ENCODE data around the gene PTPRN2. TPM values are rescaled to one million over a fixed set of nuclear protein-coding genes. Genes with fewer than 3 reads are reported as not detected.

Gene PTPRN2
- total RNA-seq, 1 donor from 2014 or later = 15.4 TPM

- Mint-ChIP-seq H3K36me3 (no peaks in the 10 kb centered on the region), H3K9me3 (no peaks in the 10 kb centered on the region), H3K27me3 (peaks cover 4% of the 10 kb centered on the region), H3K4me3 (no peak overlapping the region), H3K4me1 (ENCODE audit: unreplicated experiment) (peaks cover 19% of the 10 kb centered on the region), H3K27ac (no peak overlapping the region)
- no peak for DNase-seq (ENCODE audit: extremely low spot score, unreplicated experiment)
- TF ChIP-seq, protein P1, sequence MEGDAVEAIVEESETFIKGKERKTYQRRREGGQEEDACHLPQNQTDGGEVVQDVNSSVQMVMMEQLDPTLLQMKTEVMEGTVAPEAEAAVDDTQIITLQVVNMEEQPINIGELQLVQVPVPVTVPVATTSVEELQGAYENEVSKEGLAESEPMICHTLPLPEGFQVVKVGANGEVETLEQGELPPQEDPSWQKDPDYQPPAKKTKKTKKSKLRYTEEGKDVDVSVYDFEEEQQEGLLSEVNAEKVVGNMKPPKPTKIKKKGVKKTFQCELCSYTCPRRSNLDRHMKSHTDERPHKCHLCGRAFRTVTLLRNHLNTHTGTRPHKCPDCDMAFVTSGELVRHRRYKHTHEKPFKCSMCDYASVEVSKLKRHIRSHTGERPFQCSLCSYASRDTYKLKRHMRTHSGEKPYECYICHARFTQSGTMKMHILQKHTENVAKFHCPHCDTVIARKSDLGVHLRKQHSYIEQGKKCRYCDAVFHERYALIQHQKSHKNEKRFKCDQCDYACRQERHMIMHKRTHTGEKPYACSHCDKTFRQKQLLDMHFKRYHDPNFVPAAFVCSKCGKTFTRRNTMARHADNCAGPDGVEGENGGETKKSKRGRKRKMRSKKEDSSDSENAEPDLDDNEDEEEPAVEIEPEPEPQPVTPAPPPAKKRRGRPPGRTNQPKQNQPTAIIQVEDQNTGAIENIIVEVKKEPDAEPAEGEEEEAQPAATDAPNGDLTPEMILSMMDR (conservative IDR thresholded peaks at IDR 0.05) = no peak
These were observed 734.4 kb downstream of the PTPRN2 start for GRCh38 chr7:157853076-157853788.

- Mint-ChIP-seq H3K9me3 (no peaks in the 10 kb centered on the region), H3K27ac (peak overlapping the region; percentile 79), H3K4me3 (peak overlapping the region; percentile 71), H3K36me3 (no peaks in the 10 kb centered on the region), H3K27me3 (peaks cover 4% of the 10 kb centered on the region), H3K4me1 (ENCODE audit: unreplicated experiment) (peaks cover 19% of the 10 kb centered on the region)
- DNase-seq (ENCODE audit: extremely low spot score, unreplicated experiment) = no peak
- TF ChIP-seq, protein P1 (conservative IDR thresholded peaks at IDR 0.05) = no peak
These were observed 736.0 kb downstream of the PTPRN2 start for GRCh38 chr7:157851501-157852067.

DNA sequence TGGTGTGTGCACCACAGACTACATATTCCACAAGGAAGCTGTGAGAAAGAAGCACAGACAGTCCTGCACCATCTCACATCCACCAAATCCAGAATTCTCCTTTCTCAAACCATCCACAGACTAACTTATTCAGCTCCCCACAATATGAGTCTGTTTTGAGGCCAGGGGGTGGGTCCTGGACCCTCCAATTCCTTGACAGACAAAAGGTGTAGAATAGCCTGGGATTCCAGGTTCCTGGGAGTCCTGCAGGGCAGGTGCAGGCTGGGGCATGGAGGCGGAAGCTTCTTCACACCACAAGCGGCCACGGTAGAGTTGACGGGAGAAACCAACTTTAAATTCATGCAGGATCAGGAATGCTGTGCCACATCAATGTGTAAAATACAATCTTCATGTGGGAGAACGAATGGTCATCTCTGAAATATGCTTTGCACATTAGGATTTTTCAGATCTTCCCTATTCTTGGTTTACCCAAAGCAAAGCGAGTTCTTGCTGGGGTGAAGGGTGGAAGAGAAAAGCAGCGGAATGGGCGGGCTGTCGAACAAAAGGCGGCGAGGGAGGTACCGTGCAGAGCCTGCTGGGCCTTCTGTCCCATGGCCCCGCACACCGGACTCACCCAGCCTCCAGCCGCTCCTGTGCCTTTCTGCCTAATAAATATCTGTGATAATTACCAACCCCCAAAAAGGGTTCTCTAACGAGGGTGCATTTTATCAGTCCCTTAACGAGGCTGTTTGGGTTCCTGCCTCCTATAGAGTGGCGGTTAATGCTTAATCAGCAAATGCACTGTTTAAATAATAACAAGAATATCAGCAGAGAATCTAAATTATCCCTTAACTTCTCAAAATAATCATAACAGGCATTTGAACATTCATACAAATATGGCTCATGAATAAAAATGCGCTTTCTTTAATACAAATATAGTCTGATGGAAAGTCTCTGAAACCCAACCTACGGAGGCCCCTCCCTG, 736.9 kb downstream of the PTPRN2 start:
- H3K4me1 Mint-ChIP-seq (ENCODE audit: unreplicated experiment) = peaks cover 14% of the 10 kb centered on the region
- no peaks in the 10 kb centered on the region for H3K9me3 Mint-ChIP-seq
- TF ChIP-seq, protein P1 (conservative IDR thresholded peaks at IDR 0.05) = no peak
- no peak overlapping the region for H3K4me3 Mint-ChIP-seq
- no peaks in the 10 kb centered on the region for H3K36me3 Mint-ChIP-seq
- H3K27ac Mint-ChIP-seq = no peak overlapping the region
- DNase-seq (ENCODE audit: extremely low spot score, unreplicated experiment) = no peak
- H3K27me3 Mint-ChIP-seq = peaks cover 4% of the 10 kb centered on the region

DNA sequence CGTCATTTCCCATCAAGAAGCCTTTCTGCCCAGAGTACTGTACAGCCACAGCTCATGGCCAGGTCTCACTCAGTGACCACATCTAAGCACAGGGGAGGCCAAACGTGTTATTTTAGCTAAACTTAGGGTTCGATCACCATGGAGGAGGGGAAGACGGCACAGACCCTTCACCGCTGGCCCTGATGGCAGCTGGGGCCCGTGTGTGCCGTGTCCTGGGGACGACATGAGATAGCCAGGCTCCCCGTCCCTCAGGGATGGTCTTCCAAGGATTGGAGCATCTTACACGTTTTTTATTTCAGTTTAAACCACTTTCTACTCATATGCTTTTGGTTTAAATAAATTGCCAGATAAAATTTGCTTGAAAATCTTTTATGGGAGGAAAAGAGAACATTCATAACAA, 737.9 kb downstream of the PTPRN2 start:
- no peak for DNase-seq (ENCODE audit: extremely low spot score, unreplicated experiment)
- H3K27me3 Mint-ChIP-seq = peaks cover 4% of the 10 kb centered on the region
- H3K9me3 Mint-ChIP-seq = no peaks in the 10 kb centered on the region
- no peak overlapping the region for H3K27ac Mint-ChIP-seq
- peaks cover 8% of the 10 kb centered on the region for H3K4me1 Mint-ChIP-seq (ENCODE audit: unreplicated experiment)
- TF ChIP-seq, protein P1 (conservative IDR thresholded peaks at IDR 0.05) = no peak
- no peak overlapping the region for H3K4me3 Mint-ChIP-seq
- no peaks in the 10 kb centered on the region for H3K36me3 Mint-ChIP-seq

DNA sequence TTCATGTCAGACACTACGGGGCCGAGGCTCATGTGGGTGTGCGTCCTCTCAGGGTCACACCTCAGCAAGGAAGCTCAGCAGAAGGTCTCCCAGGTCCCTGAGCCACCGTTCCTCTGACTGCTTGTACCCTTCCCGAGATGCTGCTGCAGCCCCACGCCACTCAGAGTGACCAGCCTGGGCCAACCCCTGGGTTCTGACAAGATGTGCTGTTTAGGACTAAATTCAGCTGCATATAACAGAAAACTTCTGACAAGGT, 738.4 kb downstream of the PTPRN2 start:
- no peaks in the 10 kb centered on the region for H3K9me3 Mint-ChIP-seq
- TF ChIP-seq, protein P1 (conservative IDR thresholded peaks at IDR 0.05) = no peak

More for the DNA sequence above, 738.4 kb downstream of the PTPRN2 start:
- H3K4me3 Mint-ChIP-seq = no peak overlapping the region
- H3K4me1 Mint-ChIP-seq (ENCODE audit: unreplicated experiment) = peaks cover 8% of the 10 kb centered on the region
- no peaks in the 10 kb centered on the region for H3K36me3 Mint-ChIP-seq
- peaks cover 4% of the 10 kb centered on the region for H3K27me3 Mint-ChIP-seq
- no peak overlapping the region for H3K27ac Mint-ChIP-seq
- DNase-seq (ENCODE audit: extremely low spot score, unreplicated experiment) = no peak

Measured in type B pancreatic cell (in vitro differentiated cells).